SH-SY5Y (cell line): ENCODE results near the gene CCDC91.

Source experiments
- GATA2 ChIP-seq: IDR thresholded peaks from 2 replicates; pipeline ENCODE4 v1.6.1; 2011; ENCODE audit warnings: mild to moderate bottlenecking, low read depth, low read length
- GATA3 ChIP-seq: IDR thresholded peaks from 2 replicates; pipeline ENCODE4 v1.6.1; 2011; ENCODE audit warnings: low read depth, mild to moderate bottlenecking, low read length, moderate library complexity

DNA sequence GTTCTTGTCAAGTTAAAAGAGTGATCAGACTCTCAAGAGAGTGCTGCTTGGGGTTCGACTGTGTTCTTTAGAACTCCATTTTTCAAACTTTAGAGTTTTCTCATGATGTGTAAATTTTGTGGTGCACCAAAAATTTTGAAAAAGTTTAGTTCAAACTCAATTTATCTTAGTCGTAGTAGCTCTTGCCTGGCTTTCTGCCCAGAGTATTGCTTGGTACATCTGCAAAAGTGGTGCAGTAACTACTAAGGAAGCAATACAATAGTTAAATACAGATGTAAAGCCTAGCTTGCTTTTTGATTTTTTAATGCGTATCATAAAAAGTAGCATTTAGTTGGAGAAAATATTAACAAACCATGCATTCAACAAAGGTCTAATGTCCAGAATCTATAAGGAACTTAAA lies 9.5 kb upstream of the CCDC91 start:
- no peak for TF ChIP-seq GATA2
- no peak for TF ChIP-seq GATA3
